Caki2 (cell line): ENCODE data around the gene WNT7A. TPM values are rescaled to one million over a fixed set of nuclear protein-coding genes. Genes with fewer than 3 reads are reported as not detected.

Experiments
- DNase-seq: peaks from one replicate; pipeline ENCODE4 v3.0.0-alpha.2; 2015; ENCODE audit warnings: low read depth
- in situ Hi-C: cut with HindIII; loops from 2 replicates; pipeline ENCODE4 v1.10.0; 2016; ENCODE audit warnings: low sequenced_read_pairs, low pct_unique_long_range_greater_than_20kb, mixed read lengths
- total RNA-seq: library from RNA; depleted of rRNA; stranded (reverse); fragments of >200 nt; shearing (Covaris generic); gene quantifications from 2 replicates; pipeline ENCODE4 v1.2.3, GENCODE V29; 2014; ENCODE audit warnings: low replicate concordance; rRNA removed

The WNT7A gene
- total RNA-seq, 1 experiment from 2014 or later: 0.03 TPM

DNA sequence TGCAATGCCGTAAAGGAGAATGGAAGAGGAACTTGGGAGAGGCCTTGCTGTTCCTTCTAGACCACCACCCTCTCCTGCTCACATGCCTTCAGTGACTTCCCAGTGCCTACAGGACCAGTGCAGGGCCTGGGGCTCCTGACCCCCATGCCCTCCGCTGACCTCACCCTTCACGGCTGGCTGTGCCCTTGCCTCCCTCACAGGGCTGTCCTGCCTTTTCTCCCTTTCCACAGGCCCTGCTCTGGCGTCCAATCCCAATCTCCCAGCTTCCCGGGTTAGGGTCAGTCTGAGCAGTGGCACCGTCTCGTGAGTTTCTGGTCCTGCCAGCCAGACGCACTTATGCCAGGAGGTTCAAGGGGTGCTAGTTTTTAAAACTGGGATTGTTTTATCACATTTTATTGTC is 110.4 kb downstream of the WNT7A start:
- in situ Hi-C loops: no loop called here
- no peak for DNase-seq

DNA sequence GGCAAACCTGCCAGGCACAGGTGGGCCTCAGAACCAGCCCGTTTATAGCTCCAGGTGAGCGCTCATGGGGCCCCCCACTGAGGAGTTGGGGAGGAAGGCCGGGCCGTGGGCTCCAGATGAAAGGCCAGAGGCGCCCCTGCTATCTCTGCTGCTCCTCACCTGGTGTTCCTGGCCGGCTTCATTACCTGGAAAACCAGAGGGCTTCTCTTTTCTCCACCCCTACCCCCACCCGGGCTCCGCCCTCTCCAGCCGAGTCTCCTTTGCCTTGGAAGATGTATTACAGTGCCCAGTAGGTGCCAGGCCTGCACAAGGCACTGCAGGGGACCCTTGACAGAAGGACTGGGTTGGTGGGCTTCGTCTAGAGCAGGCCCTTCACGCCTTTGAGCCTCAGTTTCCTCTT is 111.4 kb downstream of the WNT7A start:
- no peak for DNase-seq
- in situ Hi-C loops: no loop called here

DNA sequence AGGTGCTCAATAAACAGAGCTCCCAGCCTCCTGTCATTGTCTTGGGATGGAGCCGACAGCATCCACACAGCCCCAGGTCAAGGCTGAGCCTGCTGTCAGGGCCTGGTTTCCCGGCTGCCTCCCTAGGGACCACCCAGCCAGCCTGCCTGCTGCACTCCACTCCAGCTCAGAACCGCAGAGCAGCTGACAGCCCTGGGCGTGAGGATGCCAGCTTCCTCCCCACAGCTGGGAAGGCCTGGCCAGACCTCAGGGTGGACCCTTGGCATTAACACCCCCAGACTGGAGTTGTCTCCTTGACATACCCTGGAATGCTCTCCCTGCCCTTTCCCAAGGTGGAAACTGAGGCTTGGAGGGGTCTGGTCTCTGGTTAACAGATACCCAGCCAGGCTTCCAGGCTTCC is 112.0 kb downstream of the WNT7A start:
- in situ Hi-C loops: no loop called here
- no peak for DNase-seq

DNA sequence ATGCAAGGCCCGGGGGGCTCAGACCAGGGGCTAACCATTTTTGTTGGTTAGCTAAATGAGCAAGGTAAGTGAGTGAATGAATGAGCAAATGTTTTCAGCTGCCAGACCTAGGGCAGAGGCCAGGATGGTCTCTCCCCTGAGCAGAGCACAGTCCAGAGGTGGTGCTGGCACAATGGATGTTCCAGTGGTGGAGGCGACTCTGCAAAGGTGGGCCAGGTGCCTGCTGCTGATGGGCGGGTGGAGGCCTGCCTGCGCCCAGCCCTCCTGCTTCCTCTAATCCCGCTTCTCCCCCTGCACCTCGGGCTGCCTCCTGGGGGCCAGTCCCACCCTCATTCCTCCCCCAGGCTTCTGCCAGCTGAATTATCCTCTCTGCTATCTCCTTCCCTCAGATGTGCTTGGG is 112.8 kb downstream of the WNT7A start:
- in situ Hi-C loops: no loop called here
- DNase-seq: no peak

Other genes starting within 250 kb of the WNT7A start
- 15.6 and 16.7 TPM in 2 replicates for gene CHCHD4, start 244.8 kb upstream of the WNT7A start, total RNA-seq
- gene TMEM43, start 245.0 kb upstream of the WNT7A start, total RNA-seq: 67.2 and 73.4 TPM in 2 replicates